H1 (cell line): Measurements from ENCODE around the gene CHMP4B. TPM values are rescaled to one million over a fixed set of nuclear protein-coding genes. Genes with fewer than 3 reads are reported as not detected.

Experiments
- CTCF ChIA-PET: fragments of 300-600 bp; sonication (Branson Sonifier 250); formaldehyde crosslinking; loops from one replicate; lab custom pipeline; 2021; ENCODE audit not compliant: partially characterized antibody; lab: Charles Lee
- POLR2A ChIA-PET: fragments of 300-600 bp; sonication (Branson Sonifier 250); formaldehyde crosslinking; loops from one replicate; lab custom pipeline; 2021; ENCODE audit warnings: inconsistent platforms; ENCODE audit not compliant: partially characterized antibody; lab: Charles Lee
- DNase-seq, 2 experiments: peaks; one replicate each; pipeline versions ENCODE4 v3.0.0 to v3.0.0-alpha.2; 2010 to 2022; ENCODE audit warnings: low spot score in 2 of 2, low read depth in 1 of 2, mixed read lengths in 1 of 2
- FAIRE-seq: peaks from 2 replicates; lab custom pipeline; 2011; peaks lifted over from hg19 to GRCh38; lab: Jason Lieb, UNC
- H2AFZ ChIP-seq: 2 replicates; pipeline ENCODE4 v1.8.1; 2012; ENCODE audit warnings: low read length, inconsistent platforms
- H2AK5ac ChIP-seq: 2 replicates; pipeline ENCODE4 v1.6.1; 2013; ENCODE audit warnings: low read depth, low read length
- H2BK120ac ChIP-seq: replicated peaks from 2 replicates; pipeline ENCODE3; 2013; ENCODE audit warnings: low read depth, low read length, inconsistent platforms
- H2BK12ac ChIP-seq: 2 replicates; pipeline ENCODE4 v1.6.1; 2013; ENCODE audit warnings: low read depth, low read length
- H2BK15ac ChIP-seq: 2 replicates; pipeline ENCODE4 v1.6.1; 2013; ENCODE audit warnings: low read length
- H2BK20ac ChIP-seq: 2 replicates; pipeline ENCODE4 v1.6.1; 2013; ENCODE audit warnings: low read length
- H2BK5ac ChIP-seq: 2 replicates; pipeline ENCODE4 v1.6.1; 2013; ENCODE audit warnings: low read depth, low read length
- H3K14ac ChIP-seq: 2 replicates; pipeline ENCODE4 v1.6.1; 2013; ENCODE audit warnings: inconsistent platforms; ENCODE audit not compliant: insufficient read length
- H3K18ac ChIP-seq: 2 replicates; pipeline ENCODE4 v1.6.1; 2013; ENCODE audit warnings: low read length; ENCODE audit errors: extremely low read depth
- H3K23ac ChIP-seq: 2 replicates; pipeline ENCODE4 v1.6.1; 2013; ENCODE audit warnings: inconsistent platforms; ENCODE audit not compliant: insufficient read length
- H3K23me2 ChIP-seq: 2 replicates; pipeline ENCODE4 v1.6.1; 2013; ENCODE audit warnings: low read depth, low read length
- H3K27ac ChIP-seq: 2 replicates; pipeline ENCODE4 v1.6.1; 2011; ENCODE audit warnings: low read depth, low read length, inconsistent platforms
- H3K27me3 ChIP-seq, 4 experiments: replicated peaks in 1 of 4; 1 replicate in 1 of 4; 2 replicates in 3 of 4; pipeline versions ENCODE4 v1.6.1 to v1.8.1; 2011 to 2013; ENCODE audit warnings: low read length in 3 of 4, mild to moderate bottlenecking in 3 of 4, inconsistent platforms in 2 of 4, mixed read lengths in 2 of 4, moderate library complexity in 1 of 4; ENCODE audit not compliant: control insufficient read depth in 3 of 4, insufficient read depth in 3 of 4; ENCODE audit errors: extremely low read depth in 1 of 4
- H3K36me3 ChIP-seq, 4 experiments: 2 replicates each; pipeline versions ENCODE4 v1.6.1 to v1.8.1; 2011 to 2013; ENCODE audit warnings: mild to moderate bottlenecking in 4 of 4, low read length in 3 of 4, moderate library complexity in 2 of 4, control low read depth in 1 of 4, inconsistent platforms in 1 of 4; ENCODE audit not compliant: insufficient read depth in 4 of 4, control insufficient read depth in 2 of 4
- H3K4ac ChIP-seq: replicated peaks from 2 replicates; pipeline ENCODE3; 2013; ENCODE audit warnings: low read length, low read depth, mixed read lengths, inconsistent platforms; ENCODE audit not compliant: insufficient read length
- H3K4me1 ChIP-seq, 4 experiments: replicated peaks in 1 of 4; 1 replicate in 1 of 4; 2 replicates in 3 of 4; pipeline versions ENCODE4 v1.6.1 to v1.8.1; 2011 to 2013; ENCODE audit warnings: low read length in 3 of 4, inconsistent platforms in 2 of 4, mixed read lengths in 1 of 4; ENCODE audit not compliant: insufficient read depth in 4 of 4, control insufficient read depth in 3 of 4
- H3K4me2 ChIP-seq, 2 experiments: 2 replicates each; pipeline versions ENCODE4 v1.6.1 to v1.8.1; 2011 to 2013; ENCODE audit warnings: low read depth in 2 of 2, low read length in 2 of 2, control low read depth in 1 of 2, inconsistent platforms in 1 of 2, mild to moderate bottlenecking in 1 of 2; ENCODE audit not compliant: insufficient read depth in 1 of 2
- H3K4me3 ChIP-seq, 4 experiments: fragments of 200-600, 300-600 bp in 1 of 4; sonication (generic), shearing (Covaris generic), sonication (Bioruptor Twin) in 1 of 4; 2 replicates each; pipeline versions ENCODE4 v1.5.1 to v1.8.1; 2011 to 2016; ENCODE audit warnings: low read length in 4 of 4, low read depth in 3 of 4, control low read depth in 2 of 4, inconsistent platforms in 2 of 4, mild to moderate bottlenecking in 2 of 4, mixed read lengths in 1 of 4, moderate library complexity in 1 of 4; ENCODE audit not compliant: insufficient read depth in 2 of 4; ENCODE audit errors: extremely low read depth in 1 of 4
- H3K56ac ChIP-seq: replicated peaks from 2 replicates; pipeline ENCODE3; 2013; ENCODE audit warnings: low read depth, mild to moderate bottlenecking, mixed read lengths, low read length, inconsistent platforms; ENCODE audit not compliant: insufficient read length
- H3K79me1 ChIP-seq: 2 replicates; pipeline ENCODE4 v1.6.1; 2013; ENCODE audit warnings: low read depth, low read length, control low read depth
- H3K79me2 ChIP-seq, 2 experiments: 2 replicates each; pipeline versions ENCODE4 v1.6.1 to v1.8.1; 2012 to 2013; ENCODE audit warnings: low read length in 2 of 2, mild to moderate bottlenecking in 2 of 2, inconsistent platforms in 1 of 2; ENCODE audit not compliant: insufficient read depth in 2 of 2, control insufficient read depth in 1 of 2
- H3K9ac ChIP-seq, 4 experiments: replicated peaks in 1 of 4; 1 replicate in 1 of 4; 2 replicates in 3 of 4; pipeline versions ENCODE4 v1.6.1 to v1.8.1; 2011 to 2013; ENCODE audit warnings: low read depth in 3 of 4, low read length in 3 of 4, control low read depth in 2 of 4, mild to moderate bottlenecking in 2 of 4, moderate library complexity in 2 of 4, inconsistent platforms in 1 of 4; ENCODE audit errors: extremely low read depth in 1 of 4
- H3K9me3 ChIP-seq, 2 experiments: 2 replicates each; pipeline versions ENCODE4 v1.6.1 to v1.8.1; 2012 to 2013; ENCODE audit warnings: mild to moderate bottlenecking in 2 of 2, moderate library complexity in 2 of 2, control low read depth in 1 of 2, inconsistent platforms in 1 of 2, low read depth in 1 of 2, low read length in 1 of 2, mixed read lengths in 1 of 2; ENCODE audit not compliant: insufficient read depth in 2 of 2
- H4K20me1 ChIP-seq, 2 experiments: replicated peaks in 1 of 2; 2 replicates each; pipeline versions ENCODE3 to v1.8.1; 2011 to 2013; ENCODE audit warnings: inconsistent platforms in 2 of 2, low read length in 2 of 2, mild to moderate bottlenecking in 1 of 2; ENCODE audit not compliant: insufficient read depth in 2 of 2, control insufficient read depth in 1 of 2
- H4K5ac ChIP-seq: 2 replicates; pipeline ENCODE4 v1.6.1; 2013; ENCODE audit warnings: low read length, low read depth, mixed read lengths, inconsistent platforms; ENCODE audit not compliant: insufficient read length
- H4K8ac ChIP-seq: 2 replicates; pipeline ENCODE4 v1.8.0; 2013; ENCODE audit warnings: mild to moderate bottlenecking, moderate library complexity, low read length, inconsistent platforms; ENCODE audit not compliant: insufficient read depth; ENCODE audit errors: extremely low read depth
- H4K91ac ChIP-seq: replicated peaks from 2 replicates; pipeline ENCODE3; 2013; ENCODE audit warnings: low read length, mixed read lengths, inconsistent platforms; ENCODE audit not compliant: insufficient read length
- SUZ12 ChIP-seq: fragments of 200-600 bp; sonication (generic); IDR thresholded peaks from 2 replicates; pipeline ENCODE4 v1.6.1; 2012; ENCODE audit warnings: mild to moderate bottlenecking, inconsistent platforms, low read length, moderate library complexity, mixed read lengths
- WGBS, 2 experiments: shearing (Covaris generic) in 1 of 2; methylation state at CpG; one replicate each; pipeline versions ENCODE4 v1.1.6 to v1.1.7; 2013 to 2015; ENCODE audit warnings: low lambda C conversion rate in 2 of 2, mixed read lengths in 2 of 2, inconsistent platforms in 1 of 2, low coverage in 1 of 2, missing lambda C conversion rate in 1 of 2; ENCODE audit not compliant: insufficient replicate concordance in 2 of 2, insufficient coverage in 1 of 2, insufficient read length in 1 of 2; ENCODE audit errors: extremely low coverage in 1 of 2, missing lambda C conversion rate in 1 of 2; 5-methylcytosine and 5-hydroxymethylcytosine counted together
- polyA plus RNA-seq, 7 experiments: library from polyadenylated mRNA; depleted of rRNA in 3 of 7; stranded (reverse) in 5 of 7; unstranded in 2 of 7; fragments of >200 nt in 5 of 7; fragments of 200-250 nt in 2 of 7; gene quantifications; 1 replicate in 5 of 7; 2 replicates in 1 of 7; 4 replicates in 1 of 7; pipeline versions ENCODE4 v1.2.1 to v1.2.3, GENCODE V29; 2011 to 2013; ENCODE audit warnings: missing spikeins in 2 of 7, mixed read lengths in 2 of 7
- total RNA-seq: library from RNA; stranded (reverse); fragmentation: NEBNext Ultra II Directional; extraction: Animal tissue kit (Norgen Biotek cat#: 25700); gene quantifications from 2 replicates; pipeline ENCODE4 v1.2.1, GENCODE V29; 2021
- TF ChIP-seq, protein P1 (sequence below): IDR thresholded peaks from 2 replicates; pipeline ENCODE4 v1.6.1; 2012; ENCODE audit warnings: inconsistent platforms

CHMP4B gene
- total and polyA plus RNA-seq, 2 of the 8 experiments (the other 6 are each of a cell fraction or from before 2014, with no cell fraction given): 38.6 to 66.3 TPM

DNA sequence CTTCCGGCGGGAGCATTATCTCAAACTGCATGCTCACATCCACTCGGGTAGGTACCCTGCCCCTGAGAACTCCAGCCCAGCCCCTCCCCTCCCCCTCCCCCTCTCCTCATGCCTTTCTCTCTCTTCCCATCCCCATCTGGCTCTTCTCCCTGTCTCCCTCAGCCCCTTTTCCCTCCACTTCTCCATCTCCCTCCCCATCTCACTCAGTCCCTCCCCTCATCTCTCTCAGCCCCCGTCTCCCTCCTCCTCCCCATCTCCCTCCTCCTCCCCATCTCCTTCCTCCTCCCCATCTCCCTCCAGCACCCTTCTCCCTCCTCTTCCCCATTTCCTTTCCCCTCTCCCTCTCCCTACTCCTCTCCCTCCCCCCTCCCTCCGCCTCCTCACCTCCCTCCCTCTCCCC is 27.3 kb upstream of the CHMP4B start:
- no peak for DNase-seq
- 76 to 100% methylated on average over 1 to 2 of the region's 5 CpGs for WGBS, 2 experiments
- Histone ChIP-seq H4K5ac (no peak overlapping the region), H3K4me1 (peaks cover 0 to 3% (median 1%) of the 10 kb centered on the region in 4 experiments; a peak in 3 of 7 replicates), H4K91ac (no peak overlapping the region), H2BK120ac (no peak overlapping the region), H3K79me2 (no peaks in the 10 kb centered on the region), H3K4me3 (no peak overlapping the region), H2BK20ac (no peak overlapping the region), H3K23me2 (no peaks in the 10 kb centered on the region), H3K9ac (no peak overlapping the region), H4K8ac (no peak overlapping the region), H3K9me3 (no peaks in the 10 kb centered on the region), H2AK5ac (no peak overlapping the region), H3K4me2 (no peak overlapping the region), H2BK5ac (no peak overlapping the region), H3K4ac (no peak overlapping the region), H2AFZ (no peak overlapping the region), H3K36me3 (no peaks in the 10 kb centered on the region), H3K79me1 (no peaks in the 10 kb centered on the region), H3K14ac (no peak overlapping the region), H3K27me3 (no peaks in the 10 kb centered on the region), H3K27ac (no peak overlapping the region), H2BK15ac (no peak overlapping the region), H3K18ac (no peak overlapping the region), H2BK12ac (0 out of 2 replicates have a peak overlapping the region, but pooled peaks have one; percentile 75), H3K56ac (no peak overlapping the region), H4K20me1 (no peaks in the 10 kb centered on the region), H3K23ac (no peak overlapping the region)
- TF ChIP-seq, protein P1, sequence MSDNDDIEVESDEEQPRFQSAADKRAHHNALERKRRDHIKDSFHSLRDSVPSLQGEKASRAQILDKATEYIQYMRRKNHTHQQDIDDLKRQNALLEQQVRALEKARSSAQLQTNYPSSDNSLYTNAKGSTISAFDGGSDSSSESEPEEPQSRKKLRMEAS: no peak
- peak; percentile 27; the same call in 1 of the 2 replicates for TF ChIP-seq SUZ12
- CTCF ChIA-PET: interaction anchor here (1.1 kb wide), 1 partner anchor 8 kb away, joined by 4 read pairs; no protein-coding TSS in a partner anchor
- no peak for FAIRE-seq
- POLR2A ChIA-PET: no interaction called here
